K562 (cell line): ENCODE measurements around the gene COQ2. TPM values are rescaled to one million over a fixed set of nuclear protein-coding genes. Genes with fewer than 3 reads are reported as not detected.

Experiments
- ATAC-seq: fragments of 200-7000 bp; cut with Tn5 transposase; 3 replicates; pipeline ENCODE4 v1.9.1; 2020; ENCODE audit warnings: moderate library complexity
- BruUV-seq: library from RNA; stranded (reverse); fragments of 400-500 nt; replicated peaks from 2 replicates; lab custom pipeline; 2021; lab: Mats Ljungman, UMichigan
- CTCF ChIA-PET: fragments of 300-600 bp; formaldehyde crosslinking; extraction: SDS; loops from one replicate; lab custom pipeline; 2021; ENCODE audit warnings: low intra/inter-chr PET ratio; lab: Yijun Ruan, JAX
- POLR2A ChIA-PET: fragments of 300-600, 350-650 bp; sonication (Branson Sonifier 250); formaldehyde crosslinking; extraction: SDS; loops from one replicate; lab custom pipeline; 2021; ENCODE audit warnings: antibody characterized with exemption, inconsistent platforms; lab: Yijun Ruan, JAX
- DNase-seq, 4 experiments: peaks; one replicate each; pipeline versions ENCODE4 v3.0.0 to v3.0.0-alpha.2; 2011 to 2018; ENCODE audit warnings: low spot score in 3 of 4, mixed read lengths in 3 of 4; ENCODE audit errors: extremely low read depth in 1 of 4
- FAIRE-seq: peaks from 2 replicates; lab custom pipeline; 2011; peaks lifted over from hg19 to GRCh38; lab: Jason Lieb, UNC
- H2AFZ ChIP-seq: 2 replicates; pipeline ENCODE4 v1.6.0; 2011; ENCODE audit warnings: low read depth, low read length, control low read depth, inconsistent platforms
- H3K27ac ChIP-seq: fragments of 200-600 bp; 3 replicates; pipeline ENCODE4 v1.8.0; 2011; ENCODE audit warnings: low read depth, mild to moderate bottlenecking, control low read depth, inconsistent platforms, low read length, moderate library complexity, mixed read lengths; ENCODE audit errors: extremely low read depth
- H3K27me3 ChIP-seq, 2 experiments: fragments of 300-600 bp in 1 of 2; 2 replicates in 1 of 2; 3 replicates in 1 of 2; pipeline versions ENCODE4 v1.6.0 to v1.8.0; 2011; ENCODE audit warnings: inconsistent platforms in 2 of 2, low read length in 2 of 2, mild to moderate bottlenecking in 1 of 2, mixed read lengths in 1 of 2, moderate library complexity in 1 of 2; ENCODE audit not compliant: control insufficient read depth in 2 of 2, insufficient read depth in 2 of 2
- H3K36me3 ChIP-seq: fragments of 300-600 bp; 3 replicates; pipeline ENCODE4 v1.8.0; 2011; ENCODE audit warnings: mild to moderate bottlenecking, low read length, inconsistent platforms; ENCODE audit not compliant: control insufficient read depth, insufficient read depth
- H3K4me1 ChIP-seq, 2 experiments: fragments of 200-600 bp in 1 of 2; replicated peaks in 1 of 2; 2 replicates in 1 of 2; 3 replicates in 1 of 2; pipeline versions ENCODE4 v1.5.1 to v1.8.0; 2011; ENCODE audit warnings: inconsistent platforms in 2 of 2, low read length in 2 of 2, mild to moderate bottlenecking in 1 of 2, mixed read lengths in 1 of 2, moderate library complexity in 1 of 2; ENCODE audit not compliant: control insufficient read depth in 2 of 2, insufficient read depth in 2 of 2
- H3K4me2 ChIP-seq: 2 replicates; pipeline ENCODE4 v1.6.1; 2011; ENCODE audit warnings: low read length, control low read depth, inconsistent platforms, mixed read lengths; ENCODE audit not compliant: insufficient read depth
- H3K4me3 ChIP-seq: fragments of 200-600 bp; sonication (generic), shearing (Covaris generic); 2 replicates; pipeline ENCODE4 v1.5.1; 2016; ENCODE audit warnings: control low read depth, inconsistent platforms
- H3K79me2 ChIP-seq: fragments of 200-600 bp; 3 replicates; pipeline ENCODE4 v1.8.0; 2011; ENCODE audit warnings: low read length, inconsistent platforms; ENCODE audit not compliant: control insufficient read depth, insufficient read depth
- H3K9ac ChIP-seq, 2 experiments: 2 replicates each; pipeline versions ENCODE4 v1.6.0 to v1.6.1; 2011; ENCODE audit warnings: low read depth in 2 of 2, low read length in 2 of 2, control low read depth in 1 of 2, inconsistent platforms in 1 of 2, mild to moderate bottlenecking in 1 of 2, mixed read lengths in 1 of 2; ENCODE audit not compliant: insufficient read depth in 1 of 2
- H3K9me1 ChIP-seq: one replicate; pipeline ENCODE4 v1.6.0; 2011; ENCODE audit warnings: inconsistent platforms, mild to moderate bottlenecking, low read length, moderate library complexity; ENCODE audit not compliant: control insufficient read depth, insufficient read depth
- H3K9me3 ChIP-seq: replicated peaks from 2 replicates; pipeline ENCODE4 v1.5.1; 2011; ENCODE audit warnings: low read depth, low read length, inconsistent platforms; ENCODE audit not compliant: control insufficient read depth, insufficient read depth
- H4K20me1 ChIP-seq: replicated peaks from 2 replicates; pipeline ENCODE4 v1.6.1; 2011; ENCODE audit warnings: low read length, inconsistent platforms, mixed read lengths; ENCODE audit not compliant: control insufficient read depth, insufficient read depth
- ARID1B ChIP-seq: fragments of 450-650 bp; IDR thresholded peaks from 2 replicates; pipeline ENCODE4 v1.6.1; 2016; ENCODE audit warnings: antibody characterized with exemption, mild to moderate bottlenecking, inconsistent platforms
- CBX2 ChIP-seq: fragments of 200-600 bp; sonication (generic); IDR thresholded peaks from one replicate; pipeline ENCODE4 v1.6.1; 2012; ENCODE audit warnings: mild to moderate bottlenecking, low read length, inconsistent platforms; ENCODE audit not compliant: insufficient read depth, poor library complexity, severe bottlenecking
- EP300 ChIP-seq: IDR thresholded peaks from 2 replicates; pipeline ENCODE4 v1.6.1; 2012; ENCODE audit warnings: low read length, improper control_type of control experiment
- MEIS2 ChIP-seq: fragments of 450-650 bp; IDR thresholded peaks from 2 replicates; pipeline ENCODE4 v1.6.1; 2014; ENCODE audit warnings: mild to moderate bottlenecking; ENCODE audit not compliant: partially characterized antibody
- SMAD2 ChIP-seq: fragments of 150-350 bp; IDR thresholded peaks from 2 replicates; pipeline ENCODE4 v1.6.1; 2014; ENCODE audit warnings: low read depth, mild to moderate bottlenecking, low read length
- TRIM24 ChIP-seq, 2 experiments: fragments of 450-650 bp; IDR thresholded peaks; 2 replicates each; pipeline ENCODE4 v1.6.1; 2016
- ZNF143 ChIP-seq: sonication (generic); formaldehyde crosslinking; IDR thresholded peaks from 2 replicates; pipeline ENCODE4 v1.9.0; 2022; ENCODE audit warnings: mild to moderate bottlenecking, missing genetic modification reagents
- ZNF589 ChIP-seq: fragments of 200-800 bp; sonication (Bioruptor generic); IDR thresholded peaks from 2 replicates; pipeline ENCODE4 v1.6.1; 2016; ENCODE audit warnings: low read depth, missing genetic modification characterization, missing compliant biosample characterization
- ZNF699 ChIP-seq: fragments of 250-450 bp; sonication (Bioruptor Pico); IDR thresholded peaks from 2 replicates; pipeline ENCODE4 v1.8.0; 2021; ENCODE audit warnings: mild to moderate bottlenecking, moderate library complexity; ENCODE audit not compliant: insufficient replicate concordance
- WGBS: fragments of 100-300 bp; shearing (Covaris generic); methylation state at CpG from one replicate; pipeline ENCODE4 v1.1.6; 2016; ENCODE audit warnings: low coverage, mixed read lengths; ENCODE audit not compliant: insufficient coverage; ENCODE audit errors: missing lambda C conversion rate; 5-methylcytosine and 5-hydroxymethylcytosine counted together
- in situ Hi-C: fragments of 300-500 bp; cut with MboI; formaldehyde crosslinking; loops from 4 replicates; pipeline ENCODE4 v1.15.0; 2018; ENCODE audit warnings: inconsistent platforms, mixed read lengths
- intact Hi-C: fragments of 100-400 bp; cut with micrococcal nuclease; formaldehyde crosslinking; loops from 2 replicates; pipeline ENCODE4 v1.14.2; 2022
- polyA plus RNA-seq, 8 experiments: library from polyadenylated mRNA; depleted of rRNA in 4 of 8; stranded (reverse) in 5 of 8; unstranded in 3 of 8; fragments of >200 nt; fragmentation: Nextera tagmentation in 2 of 8; fragmentation: Illumina TruSeq in 1 of 8; extraction: Ambion mirVana in 2 of 8; extraction: Trizol in 1 of 8; gene quantifications; 2 replicates each; pipeline versions ENCODE4 v1.2.1 to v1.2.3, GENCODE V29; 2011 to 2014; ENCODE audit warnings: inconsistent platforms in 1 of 8, missing spikeins in 1 of 8
- total RNA-seq, 7 experiments: library from RNA; depleted of rRNA in 6 of 7; stranded (reverse); fragments of >200 nt in 6 of 7; fragmentation: Illumina TruSeq in 2 of 7; extraction: Trizol in 2 of 7; gene quantifications; 2 replicates each; pipeline versions ENCODE4 v1.2.1 to v1.2.3, GENCODE V29; 2011 to 2021; ENCODE audit warnings: low replicate concordance in 1 of 7
- TF ChIP-seq, protein P1 (sequence below): fragments of 150-350 bp; conservative IDR thresholded peaks from 2 replicates; pipeline ENCODE4 v1.6.1; 2014; ENCODE audit warnings: low read length
- TF ChIP-seq, protein P2 (sequence below): fragments of 250-450 bp; sonication (Bioruptor Pico); IDR thresholded peaks from 2 replicates; pipeline ENCODE4 v1.4.0; 2020
- TF ChIP-seq, protein P3 (sequence below): fragments of 450-650 bp; formaldehyde crosslinking; IDR thresholded peaks from 2 replicates; pipeline ENCODE4 v1.4.0; 2022; ENCODE audit warnings: mild to moderate bottlenecking, moderate library complexity

COQ2 gene
- total and polyA plus RNA-seq, 9 of the 15 experiments (the other 6 are each of a cell fraction or from before 2014, with no cell fraction given), result 1.9 to 13.5 (median 11.8) TPM

DNA sequence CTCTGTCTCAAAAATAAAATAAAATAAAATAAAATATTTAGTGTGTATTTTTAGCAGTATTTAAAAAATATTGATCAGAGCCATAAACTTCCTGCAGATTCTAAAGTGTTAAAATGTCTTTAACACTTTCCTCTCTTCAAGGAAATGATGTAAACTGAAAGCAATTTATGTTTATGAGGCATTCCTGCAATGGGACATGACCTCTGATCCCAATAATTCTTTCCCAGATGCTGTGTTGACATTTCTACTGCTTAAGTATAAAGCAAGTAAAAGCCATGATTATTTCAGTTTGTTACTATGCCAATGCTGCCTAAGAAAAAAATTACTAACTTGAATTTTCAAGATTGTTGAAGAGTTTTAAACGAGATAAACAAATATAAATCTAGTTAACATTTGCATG, 29.0 kb downstream of the COQ2 start:
- no peak; the same call in 2 of the 3 replicates for ATAC-seq
- no peaks in the 10 kb centered on the region for H3K27me3 ChIP-seq
- WGBS, result 59% methylated on average over 1 of the region's 1 CpG
- no peaks in the 10 kb centered on the region for H3K9me1 ChIP-seq
- in situ Hi-C loops (no loop called here), intact Hi-C loops (no loop called here)
- H3K36me3 ChIP-seq, result 0 out of 3 replicates have a peak, but pooled peaks cover 3% of the 10 kb centered on the region
- H3K9me3 ChIP-seq, result no peaks in the 10 kb centered on the region
- H3K79me2 ChIP-seq, result no peaks in the 10 kb centered on the region
- H2AFZ ChIP-seq, result no peak overlapping the region
- H4K20me1 ChIP-seq, result no peaks in the 10 kb centered on the region; the same call in 1 of the 2 replicates
- peak; percentile 15 for FAIRE-seq
- H3K4me1 ChIP-seq, result no peaks in the 10 kb centered on the region; a peak in 2 of 5 replicates
- no peak overlapping the region for H3K4me2 ChIP-seq
- H3K27ac ChIP-seq, result no peak overlapping the region
- H3K9ac ChIP-seq, result no peak overlapping the region
- ChIA-PET POLR2A (interaction anchor here (0.6 kb wide), 1 partner anchor 279 kb away, joined by 3 read pairs; no protein-coding TSS in a partner anchor), CTCF (interaction anchor here (0.7 kb wide), 1 partner anchor 166 kb away, joined by 3 read pairs; no protein-coding TSS in a partner anchor)
- H3K4me3 ChIP-seq, result no peak overlapping the region
- DNase-seq, result no peak
- no TSS peak for BruUV-seq
- TF ChIP-seq, protein P1, sequence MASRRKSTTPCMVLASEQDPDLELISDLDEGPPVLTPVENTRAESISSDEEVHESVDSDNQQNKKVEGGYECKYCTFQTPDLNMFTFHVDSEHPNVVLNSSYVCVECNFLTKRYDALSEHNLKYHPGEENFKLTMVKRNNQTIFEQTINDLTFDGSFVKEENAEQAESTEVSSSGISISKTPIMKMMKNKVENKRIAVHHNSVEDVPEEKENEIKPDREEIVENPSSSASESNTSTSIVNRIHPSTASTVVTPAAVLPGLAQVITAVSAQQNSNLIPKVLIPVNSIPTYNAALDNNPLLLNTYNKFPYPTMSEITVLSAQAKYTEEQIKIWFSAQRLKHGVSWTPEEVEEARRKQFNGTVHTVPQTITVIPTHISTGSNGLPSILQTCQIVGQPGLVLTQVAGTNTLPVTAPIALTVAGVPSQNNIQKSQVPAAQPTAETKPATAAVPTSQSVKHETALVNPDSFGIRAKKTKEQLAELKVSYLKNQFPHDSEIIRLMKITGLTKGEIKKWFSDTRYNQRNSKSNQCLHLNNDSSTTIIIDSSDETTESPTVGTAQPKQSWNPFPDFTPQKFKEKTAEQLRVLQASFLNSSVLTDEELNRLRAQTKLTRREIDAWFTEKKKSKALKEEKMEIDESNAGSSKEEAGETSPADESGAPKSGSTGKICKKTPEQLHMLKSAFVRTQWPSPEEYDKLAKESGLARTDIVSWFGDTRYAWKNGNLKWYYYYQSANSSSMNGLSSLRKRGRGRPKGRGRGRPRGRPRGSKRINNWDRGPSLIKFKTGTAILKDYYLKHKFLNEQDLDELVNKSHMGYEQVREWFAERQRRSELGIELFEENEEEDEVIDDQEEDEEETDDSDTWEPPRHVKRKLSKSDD, result no peak
- TF ChIP-seq TRIM24 (IDR thresholded peaks at IDR 0.05) (peak in 1 of 2 experiments; percentile 75; a peak in 1 of 4 replicates), CBX2 (no peak), ARID1B (peak; percentile 28; the same call in 1 of the 2 replicates), ZNF143 (CRISPR knock-in tag) (no peak), ZNF589 (CRISPR knock-in tag) (no peak; the same call in 1 of the 2 replicates), SMAD2 (no peak), EP300 (peak; percentile 76; the same call in 1 of the 2 replicates), ZNF699 (CRISPR knock-in tag) (no peak), MEIS2 (peak; percentile 98)
- TF ChIP-seq, protein P2, sequence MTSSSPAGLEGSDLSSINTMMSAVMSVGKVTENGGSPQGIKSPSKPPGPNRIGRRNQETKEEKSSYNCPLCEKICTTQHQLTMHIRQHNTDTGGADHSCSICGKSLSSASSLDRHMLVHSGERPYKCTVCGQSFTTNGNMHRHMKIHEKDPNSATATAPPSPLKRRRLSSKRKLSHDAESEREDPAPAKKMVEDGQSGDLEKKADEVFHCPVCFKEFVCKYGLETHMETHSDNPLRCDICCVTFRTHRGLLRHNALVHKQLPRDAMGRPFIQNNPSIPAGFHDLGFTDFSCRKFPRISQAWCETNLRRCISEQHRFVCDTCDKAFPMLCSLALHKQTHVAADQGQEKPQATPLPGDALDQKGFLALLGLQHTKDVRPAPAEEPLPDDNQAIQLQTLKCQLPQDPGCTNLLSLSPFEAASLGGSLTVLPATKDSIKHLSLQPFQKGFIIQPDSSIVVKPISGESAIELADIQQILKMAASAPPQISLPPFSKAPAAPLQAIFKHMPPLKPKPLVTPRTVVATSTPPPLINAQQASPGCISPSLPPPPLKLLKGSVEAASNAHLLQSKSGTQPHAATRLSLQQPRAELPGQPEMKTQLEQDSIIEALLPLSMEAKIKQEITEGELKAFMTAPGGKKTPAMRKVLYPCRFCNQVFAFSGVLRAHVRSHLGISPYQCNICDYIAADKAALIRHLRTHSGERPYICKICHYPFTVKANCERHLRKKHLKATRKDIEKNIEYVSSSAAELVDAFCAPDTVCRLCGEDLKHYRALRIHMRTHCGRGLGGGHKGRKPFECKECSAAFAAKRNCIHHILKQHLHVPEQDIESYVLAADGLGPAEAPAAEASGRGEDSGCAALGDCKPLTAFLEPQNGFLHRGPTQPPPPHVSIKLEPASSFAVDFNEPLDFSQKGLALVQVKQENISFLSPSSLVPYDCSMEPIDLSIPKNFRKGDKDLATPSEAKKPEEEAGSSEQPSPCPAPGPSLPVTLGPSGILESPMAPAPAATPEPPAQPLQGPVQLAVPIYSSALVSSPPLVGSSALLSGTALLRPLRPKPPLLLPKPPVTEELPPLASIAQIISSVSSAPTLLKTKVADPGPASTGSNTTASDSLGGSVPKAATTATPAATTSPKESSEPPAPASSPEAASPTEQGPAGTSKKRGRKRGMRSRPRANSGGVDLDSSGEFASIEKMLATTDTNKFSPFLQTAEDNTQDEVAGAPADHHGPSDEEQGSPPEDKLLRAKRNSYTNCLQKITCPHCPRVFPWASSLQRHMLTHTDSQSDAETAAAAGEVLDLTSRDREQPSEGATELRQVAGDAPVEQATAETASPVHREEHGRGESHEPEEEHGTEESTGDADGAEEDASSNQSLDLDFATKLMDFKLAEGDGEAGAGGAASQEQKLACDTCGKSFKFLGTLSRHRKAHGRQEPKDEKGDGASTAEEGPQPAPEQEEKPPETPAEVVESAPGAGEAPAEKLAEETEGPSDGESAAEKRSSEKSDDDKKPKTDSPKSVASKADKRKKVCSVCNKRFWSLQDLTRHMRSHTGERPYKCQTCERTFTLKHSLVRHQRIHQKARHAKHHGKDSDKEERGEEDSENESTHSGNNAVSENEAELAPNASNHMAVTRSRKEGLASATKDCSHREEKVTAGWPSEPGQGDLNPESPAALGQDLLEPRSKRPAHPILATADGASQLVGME (CRISPR knock-in tag), result no peak
- TF ChIP-seq, protein P3, sequence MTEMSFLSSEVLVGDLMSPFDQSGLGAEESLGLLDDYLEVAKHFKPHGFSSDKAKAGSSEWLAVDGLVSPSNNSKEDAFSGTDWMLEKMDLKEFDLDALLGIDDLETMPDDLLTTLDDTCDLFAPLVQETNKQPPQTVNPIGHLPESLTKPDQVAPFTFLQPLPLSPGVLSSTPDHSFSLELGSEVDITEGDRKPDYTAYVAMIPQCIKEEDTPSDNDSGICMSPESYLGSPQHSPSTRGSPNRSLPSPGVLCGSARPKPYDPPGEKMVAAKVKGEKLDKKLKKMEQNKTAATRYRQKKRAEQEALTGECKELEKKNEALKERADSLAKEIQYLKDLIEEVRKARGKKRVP, result peak; percentile 64
